ENCODE data around the gene MEST.
"Not testable (repeated sequence)": the region's sequence is repeated elsewhere in the genome, so short reads cannot be mapped to it uniquely, and the experiment has no call there.

DNA sequence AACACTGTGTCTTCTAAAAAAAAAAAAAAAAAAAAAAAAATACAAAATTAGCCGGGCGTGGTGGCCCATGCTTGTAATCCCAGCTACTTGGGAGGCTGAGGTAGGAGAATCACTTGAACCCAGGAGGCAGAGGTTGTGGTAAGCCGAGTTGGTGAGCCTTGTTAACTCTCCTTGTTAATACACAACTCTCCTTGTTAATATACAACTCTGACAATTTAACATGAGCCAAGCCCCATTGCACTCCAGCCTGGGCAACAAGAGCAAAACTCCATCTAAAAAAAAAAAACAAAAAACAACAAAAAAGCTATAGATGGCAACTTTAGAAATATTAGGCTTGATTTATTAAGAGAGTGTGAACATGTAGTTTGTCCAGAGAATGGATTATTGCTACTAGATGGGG is 20.2 kb downstream of the MEST start:
- not testable (repeated sequence) for TF ChIP-seq CTCF, POLR2A (IDR thresholded peaks at IDR 0.05)

Measured in body of pancreas (tissue), 4 donors.